HCT116 (cell line): ENCODE results near the gene SPRED1. TPM values are rescaled to one million over a fixed set of nuclear protein-coding genes. Genes with fewer than 3 reads are reported as not detected.

Source experiments
- ATAC-seq: fragments of 200-7000 bp; cut with Tn5 transposase; 2 replicates; pipeline ENCODE4 v1.9.1; 2020; ENCODE audit warnings: mild to moderate bottlenecking, moderate library complexity
- BruUV-seq: library from RNA; stranded (reverse); fragments of 400-500 nt; replicated peaks from 2 replicates; lab custom pipeline; 2021; lab: Mats Ljungman, UMichigan
- CTCF ChIA-PET: fragments of 300-600 bp; sonication (Branson Sonifier 250); formaldehyde crosslinking; loops from one replicate; lab custom pipeline; 2021; ENCODE audit warnings: antibody characterized with exemption; lab: Charles Lee
- POLR2A ChIA-PET: fragments of 300-600, 350-600 bp; sonication (Branson Sonifier 250); formaldehyde crosslinking; loops from one replicate; lab custom pipeline; 2021; ENCODE audit warnings: antibody characterized with exemption; lab: Charles Lee
- RAD21 ChIA-PET, 2 experiments: fragments of 300-600 bp; sonication (Branson Sonifier 250); formaldehyde crosslinking; loops; one replicate each; lab custom pipeline; 2023; ENCODE audit warnings: low total read pairs in 2 of 2; ENCODE audit not compliant: uncharacterized antibody in 2 of 2, unreplicated experiment in 2 of 2, low non-redundant PET in 1 of 2; lab: Charles Lee
- DNase-seq: peaks from one replicate; pipeline ENCODE4 v3.0.0-alpha.2; 2010; ENCODE audit warnings: low read depth, low spot score
- H2AFZ ChIP-seq: fragments of 200-600 bp; shearing (Covaris generic), sonication (generic); 2 replicates; pipeline ENCODE4 v1.6.1; 2017; ENCODE audit warnings: low read depth, mixed run types, mixed read lengths, antibody characterized with exemption, low read length; ENCODE audit not compliant: poor library complexity, severe bottlenecking
- H3K27ac ChIP-seq: 2 replicates; pipeline ENCODE4 v1.5.1; 2012; ENCODE audit warnings: low read depth, low read length
- H3K27me3 ChIP-seq: fragments of 200-600 bp; sonication (generic); 2 replicates; pipeline ENCODE4 v1.6.1; 2016; ENCODE audit warnings: mixed run types, low read length, mixed read lengths; ENCODE audit not compliant: insufficient read depth
- H3K36me3 ChIP-seq, 2 experiments: fragments of 200-500 bp in 1 of 2; fragments of 200-600 bp in 1 of 2; sonication (Bioruptor generic) in 1 of 2; sonication (generic) in 1 of 2; 2 replicates each; pipeline versions ENCODE4 v1.5.1 to v1.6.1; 2014 to 2016; ENCODE audit warnings: low read length in 2 of 2, inconsistent platforms in 1 of 2, mixed read lengths in 1 of 2, mixed run types in 1 of 2; ENCODE audit not compliant: insufficient read depth in 2 of 2, control insufficient read depth in 1 of 2
- H3K4me1 ChIP-seq, 2 experiments: fragments of 200-600 bp in 1 of 2; sonication (generic) in 1 of 2; 2 replicates each; pipeline versions ENCODE4 v1.5.1 to v1.6.1; 2012 to 2017; ENCODE audit warnings: low read length in 2 of 2, inconsistent platforms in 1 of 2, mild to moderate bottlenecking in 1 of 2, mixed read lengths in 1 of 2, mixed run types in 1 of 2, moderate library complexity in 1 of 2; ENCODE audit not compliant: insufficient read depth in 2 of 2, control insufficient read depth in 1 of 2
- H3K4me2 ChIP-seq: fragments of 200-600 bp; sonication (generic); 2 replicates; pipeline ENCODE4 v1.6.1; 2017; ENCODE audit warnings: mixed run types, low read length, mixed read lengths
- H3K4me3 ChIP-seq, 2 experiments: fragments of 200-600 bp in 1 of 2; sonication (generic) in 1 of 2; replicated peaks in 1 of 2; 2 replicates each; pipeline ENCODE4 v1.5.1; 2011 to 2016; ENCODE audit warnings: low read length in 2 of 2, control low read depth in 1 of 2, low read depth in 1 of 2, mild to moderate bottlenecking in 1 of 2, mixed read lengths in 1 of 2, mixed run types in 1 of 2
- H3K79me2 ChIP-seq: fragments of 200-600 bp; sonication (generic); 2 replicates; pipeline ENCODE4 v1.6.1; 2017; ENCODE audit warnings: mild to moderate bottlenecking, mixed run types, low read length, moderate library complexity, mixed read lengths; ENCODE audit not compliant: insufficient read depth
- H3K9ac ChIP-seq: fragments of 200-600 bp; sonication (generic); 2 replicates; pipeline ENCODE4 v1.6.1; 2016; ENCODE audit warnings: low read length, mixed read lengths
- H3K9me2 ChIP-seq: fragments of 200-600 bp; sonication (generic), shearing (Covaris generic); 2 replicates; pipeline ENCODE4 v1.6.1; 2017; ENCODE audit warnings: mixed run types, mild to moderate bottlenecking, moderate library complexity; ENCODE audit not compliant: insufficient read depth
- H3K9me3 ChIP-seq, 2 experiments: fragments of 200-500 bp in 1 of 2; fragments of 200-600 bp in 1 of 2; sonication (Bioruptor generic) in 1 of 2; sonication (generic) in 1 of 2; 2 replicates each; pipeline ENCODE4 v1.6.1; 2014 to 2017; ENCODE audit warnings: low read length in 2 of 2, mixed read lengths in 2 of 2, inconsistent platforms in 1 of 2, low read depth in 1 of 2, mild to moderate bottlenecking in 1 of 2, mixed run types in 1 of 2, moderate library complexity in 1 of 2; ENCODE audit not compliant: control insufficient read depth in 1 of 2, insufficient read depth in 1 of 2
- H4K20me1 ChIP-seq: fragments of 200-600 bp; sonication (generic), shearing (Covaris generic); 2 replicates; pipeline ENCODE4 v1.6.1; 2017; ENCODE audit warnings: mixed run types, mild to moderate bottlenecking, moderate library complexity; ENCODE audit not compliant: insufficient read depth
- CBX3 ChIP-seq: IDR thresholded peaks from 2 replicates; pipeline ENCODE4 v1.6.1; 2012; ENCODE audit warnings: low read depth
- CTCF ChIP-seq, 3 experiments: fragments of 200-600 bp in 1 of 3; sonication (generic) in 1 of 3; IDR thresholded peaks in 2 of 3; conservative IDR thresholded peaks in 1 of 3; 2 replicates each; pipeline ENCODE4 v1.5.1; 2012 to 2017; ENCODE audit warnings: low read depth in 2 of 3, low read length in 2 of 3, antibody characterized with exemption in 1 of 3, borderline replicate concordance in 1 of 3, control low read depth in 1 of 3, mild to moderate bottlenecking in 1 of 3, mixed read lengths in 1 of 3, mixed run types in 1 of 3, moderate library complexity in 1 of 3; ENCODE audit not compliant: insufficient read depth in 1 of 3
- FOSL1 ChIP-seq: IDR thresholded peaks from 2 replicates; pipeline ENCODE4 v1.6.1; 2012; ENCODE audit warnings: low read depth
- JUND ChIP-seq: IDR thresholded peaks from 2 replicates; pipeline ENCODE4 v1.6.1; 2012
- MAX ChIP-seq: IDR thresholded peaks from 2 replicates; pipeline ENCODE4 v1.6.1; 2012
- POLR2A ChIP-seq: IDR thresholded peaks from 2 replicates; pipeline ENCODE4 v1.7.0; 2011; ENCODE audit warnings: borderline replicate concordance; ENCODE audit not compliant: insufficient read depth, insufficient read length; ENCODE audit errors: extremely low read depth
- SIN3A ChIP-seq: IDR thresholded peaks from 2 replicates; pipeline ENCODE4 v1.6.1; 2012; ENCODE audit warnings: low read depth
- ZFX ChIP-seq: fragments of 450-650 bp; IDR thresholded peaks from 2 replicates; pipeline ENCODE4 v1.6.1; 2017
- intact Hi-C: fragments of 100-400 bp; cut with micrococcal nuclease; formaldehyde crosslinking; loops from 2 replicates; pipeline ENCODE4 v1.10.0; 2022
- total RNA-seq: library from RNA; stranded (reverse); gene quantifications from one replicate; pipeline ENCODE4 v1.2.1, GENCODE V29; 2021; ENCODE audit not compliant: unreplicated experiment

SPRED1 gene
- total RNA-seq, 1 experiment from 2014 or later, result 24.7 TPM

DNA sequence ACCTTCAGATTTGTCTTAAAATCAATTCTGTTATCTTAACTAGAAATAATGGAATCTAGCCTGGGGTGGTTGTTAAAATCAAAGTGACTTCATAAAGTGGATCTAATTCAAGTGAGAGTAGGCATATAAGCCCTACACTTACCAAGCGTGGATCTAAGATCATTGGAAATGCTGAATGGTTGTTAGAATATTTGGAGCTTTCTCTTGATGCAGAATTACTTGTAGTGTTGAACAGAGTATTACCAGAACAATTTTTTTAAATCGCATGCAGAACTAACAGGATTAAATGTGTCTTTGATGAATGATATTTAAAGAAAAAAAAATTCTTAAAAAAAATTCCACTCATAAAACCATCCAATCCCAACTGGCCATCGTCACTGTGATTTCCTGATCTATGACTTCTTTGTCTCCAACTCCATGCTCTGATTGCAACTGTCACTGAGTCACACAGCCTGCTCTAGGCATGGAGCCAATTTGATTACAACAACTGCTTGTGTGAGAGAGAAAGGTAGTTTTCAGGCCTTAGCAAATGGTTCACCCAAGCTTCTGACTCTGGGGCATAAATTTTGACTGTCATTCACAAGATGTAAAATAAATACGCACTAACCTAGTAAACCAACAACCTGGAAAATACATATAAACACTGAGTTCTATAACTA lies 25.9 kb upstream of the SPRED1 start (continued):
- TF ChIP-seq ZFX (no peak), JUND (peak; percentile 40), FOSL1 (peak; percentile 43; the same call in 1 of the 2 replicates), POLR2A (no peak), SIN3A (no peak)

GRCh38 chr15:38227941-38228340 lies 24.7 kb upstream of the SPRED1 start:
- no peak overlapping the region for H3K4me3 ChIP-seq
- POLR2A ChIA-PET, result interaction anchor here (3.0 kb wide), 1 partner anchor 24 kb away, joined by 15 read pairs; the partner anchor contains the start of gene SPRED1
- no peak for DNase-seq
- RAD21 ChIA-PET, result no interaction called here
- H3K4me2 ChIP-seq, result no peak overlapping the region
- no peaks in the 10 kb centered on the region for H3K27me3 ChIP-seq
- intact Hi-C loops, result no loop called here
- no peaks in the 10 kb centered on the region for H4K20me1 ChIP-seq
- no peaks in the 10 kb centered on the region for H3K9me3 ChIP-seq
- no peak overlapping the region for H3K9ac ChIP-seq
- peak overlapping the region; percentile 85 for H2AFZ ChIP-seq
- ATAC-seq, result no peak
- H3K4me1 ChIP-seq, result peaks cover 4 to 11% of the 10 kb centered on the region in 2 experiments; a peak in 3 of 4 replicates
- TF ChIP-seq FOSL1, result no peak
- TF ChIP-seq CTCF (IDR thresholded peaks at IDR 0.05 in 2 of 3, conservative IDR thresholded peaks at IDR 0.05 in 1 of 3; ENCODE audit: borderline replicate concordance in 1 of 3, insufficient read depth in 1 of 3, low read depth in 2 of 3, low read length in 2 of 3), result no peak
- no peak for TF ChIP-seq MAX
- no peak for TF ChIP-seq CBX3
- no peak overlapping the region for H3K27ac ChIP-seq
- CTCF ChIA-PET, result no interaction called here
- H3K79me2 ChIP-seq, result no peaks in the 10 kb centered on the region
- BruUV-seq, result no TSS peak
- no peaks in the 10 kb centered on the region for H3K36me3 ChIP-seq
- H3K9me2 ChIP-seq, result no peaks in the 10 kb centered on the region
